ENCODE results near the gene PDXK.

DNA sequence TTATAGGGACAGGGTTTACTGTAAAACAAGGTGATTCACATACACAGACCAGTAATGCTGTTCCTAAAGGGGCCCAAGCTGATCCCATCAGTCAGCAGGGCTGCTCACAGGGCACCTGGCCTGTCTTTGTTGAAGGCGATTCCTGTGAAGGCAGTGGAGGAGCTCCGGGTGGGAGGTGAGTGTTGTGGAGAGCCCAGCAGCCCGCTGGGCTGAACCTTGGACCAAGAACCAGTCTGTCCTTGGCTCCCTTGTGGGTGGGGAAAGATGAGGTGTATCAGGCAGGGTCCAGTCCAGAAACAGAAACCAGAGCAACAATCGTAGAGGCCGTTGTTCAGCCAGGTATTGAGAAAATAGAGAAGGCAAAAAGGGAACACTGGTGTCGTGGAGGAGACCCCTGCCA, 12.5 kb downstream of the PDXK start:
- TF ChIP-seq POLR2A (IDR thresholded peaks at IDR 0.05; ENCODE audit: low read length), result no peak
- no peak for TF ChIP-seq GATA1 (IDR thresholded peaks at IDR 0.05; ENCODE audit: low read depth, low read length)

All from erythroblast (primary cell).